ENCODE measurements around the gene NPAS3.

GRCh38 chr14:33042591-33042990 lies 103.9 kb downstream of the NPAS3 start:
- TF ChIP-seq CTCF (IDR thresholded peaks at IDR 0.05): no peak
- no peak for TF ChIP-seq POLR2A (IDR thresholded peaks at IDR 0.05)
